CD8-positive, alpha-beta memory T cell (primary cell): ENCODE measurements around the gene FSD1L. TPM values are rescaled to one million over a fixed set of nuclear protein-coding genes. Genes with fewer than 3 reads are reported as not detected.

Experiments used
- CTCF ChIA-PET: fragments of 350-600 bp; sonication (Branson Sonifier 250); formaldehyde crosslinking; loops from one replicate; lab custom pipeline; 2021; ENCODE audit warnings: antibody characterized with exemption; lab: Charles Lee
- POLR2A ChIA-PET: fragments of 350-600 bp; sonication (Branson Sonifier 250); formaldehyde crosslinking; loops from one replicate; lab custom pipeline; 2021; ENCODE audit warnings: antibody characterized with exemption; lab: Charles Lee
- DNase-seq, 5 donors: peaks; one replicate each; pipeline versions ENCODE4 v3.0.0 to v3.0.0-alpha.2; 2020 to 2022; ENCODE audit warnings: mixed read lengths in 1 of 5
- H3K27ac ChIP-seq: one replicate; pipeline ENCODE4 v1.7.0; 2013; ENCODE audit warnings: low read depth, mild to moderate bottlenecking, low read length, moderate library complexity
- H3K27me3 ChIP-seq: 2 replicates; pipeline ENCODE4 v1.7.0; 2013; ENCODE audit warnings: low read length, mild to moderate bottlenecking; ENCODE audit not compliant: insufficient read depth, poor library complexity, severe bottlenecking
- H3K36me3 ChIP-seq: 2 replicates; pipeline ENCODE4 v1.7.0; 2013; ENCODE audit warnings: mild to moderate bottlenecking, low read length, moderate library complexity; ENCODE audit not compliant: insufficient read depth
- H3K4me1 ChIP-seq: 2 replicates; pipeline ENCODE4 v1.7.0; 2013; ENCODE audit warnings: mild to moderate bottlenecking, low read length, moderate library complexity; ENCODE audit not compliant: insufficient read depth
- H3K4me3 ChIP-seq: 2 replicates; pipeline ENCODE4 v1.7.0; 2013; ENCODE audit warnings: mild to moderate bottlenecking, low read length
- H3K9me3 ChIP-seq: 2 replicates; pipeline ENCODE4 v1.7.0; 2013; ENCODE audit warnings: mild to moderate bottlenecking, low read length
- H3K27ac Mint-ChIP-seq, 8 donors: one replicate each; pipeline ENCODE4 v1.8.0; 2020 to 2021; ENCODE audit warnings: mixed read lengths in 8 of 8, mild to moderate bottlenecking in 6 of 8, inconsistent platforms in 3 of 8, moderate library complexity in 3 of 8
- H3K27me3 Mint-ChIP-seq, 2 donors: one replicate each; pipeline ENCODE4 v1.8.0; 2020 to 2021; ENCODE audit warnings: mixed read lengths in 2 of 2, mild to moderate bottlenecking in 1 of 2, moderate library complexity in 1 of 2
- H3K36me3 Mint-ChIP-seq, 3 donors: one replicate each; pipeline ENCODE4 v1.8.0; 2020 to 2021; ENCODE audit warnings: mixed read lengths in 3 of 3, inconsistent platforms in 1 of 3, mild to moderate bottlenecking in 1 of 3
- H3K4me1 Mint-ChIP-seq, 3 donors: one replicate each; pipeline ENCODE4 v1.8.0; 2020 to 2021; ENCODE audit warnings: mixed read lengths in 3 of 3, inconsistent platforms in 1 of 3, mild to moderate bottlenecking in 1 of 3
- H3K4me3 Mint-ChIP-seq, 7 donors: one replicate each; pipeline ENCODE4 v1.8.0; 2020 to 2021; ENCODE audit warnings: mixed read lengths in 7 of 7, mild to moderate bottlenecking in 6 of 7, moderate library complexity in 4 of 7, inconsistent platforms in 2 of 7
- H3K9me3 Mint-ChIP-seq, 5 donors: one replicate each; pipeline ENCODE4 v1.8.0; 2020 to 2022; ENCODE audit warnings: mixed read lengths in 5 of 5, mild to moderate bottlenecking in 3 of 5, moderate library complexity in 2 of 5, inconsistent platforms in 1 of 5
- polyA plus RNA-seq: library from polyadenylated mRNA; unstranded; fragments of 300-500 nt; fragmentation: Illumina TruSeq; gene quantifications from one replicate; pipeline ENCODE4 v1.2.3, GENCODE V29; 2021
- total RNA-seq, 2 experiments: library from RNA; stranded (reverse); gene quantifications; one replicate each; pipeline ENCODE4 v1.2.3, GENCODE V29; 2021

The FSD1L gene
- total and polyA plus RNA-seq, 3 experiments from 2014 or later, result 0.53 to 4.3 (median 3.8) TPM

GRCh38 chr9:105473221-105473620, 25.4 kb downstream of the FSD1L start:
- CTCF ChIA-PET, result no interaction called here
- no peak overlapping the region for H3K27ac ChIP-seq
- Mint-ChIP-seq H3K36me3 (peaks cover 3 to 9% (median 4%) of the 10 kb centered on the region in 3 donors), H3K4me1 (no peaks in the 10 kb centered on the region), H3K4me3 (no peak overlapping the region), H3K9me3 (no peaks in the 10 kb centered on the region), H3K27me3 (no peaks in the 10 kb centered on the region), H3K27ac (no peak overlapping the region)
- POLR2A ChIA-PET, result no interaction called here
- no peaks in the 10 kb centered on the region for H3K27me3 ChIP-seq
- H3K4me1 ChIP-seq, result no peaks in the 10 kb centered on the region
- H3K36me3 ChIP-seq, result no peaks in the 10 kb centered on the region
- no peaks in the 10 kb centered on the region for H3K9me3 ChIP-seq
- H3K4me3 ChIP-seq, result no peak overlapping the region
- DNase-seq, result no peak

GRCh38 chr9:105475302-105475701, 27.5 kb downstream of the FSD1L start:
- H3K4me1 Mint-ChIP-seq, result no peaks in the 10 kb centered on the region
- no peaks in the 10 kb centered on the region for H3K27me3 Mint-ChIP-seq
- H3K27ac Mint-ChIP-seq, result no peak overlapping the region
- ChIA-PET CTCF (no interaction called here), POLR2A (no interaction called here)
- Histone ChIP-seq H3K27me3 (no peaks in the 10 kb centered on the region), H3K4me3 (no peak overlapping the region), H3K9me3 (no peaks in the 10 kb centered on the region), H3K4me1 (no peaks in the 10 kb centered on the region), H3K27ac (no peak overlapping the region), H3K36me3 (no peaks in the 10 kb centered on the region)
- peaks cover 0 to 5% (median 0%) of the 10 kb centered on the region in 3 donors for H3K36me3 Mint-ChIP-seq
- no peak overlapping the region for H3K4me3 Mint-ChIP-seq
- no peaks in the 10 kb centered on the region for H3K9me3 Mint-ChIP-seq
- no peak for DNase-seq

- Histone ChIP-seq H3K4me3 (no peak overlapping the region), H3K36me3 (no peaks in the 10 kb centered on the region), H3K27ac (no peak overlapping the region), H3K27me3 (no peaks in the 10 kb centered on the region), H3K4me1 (no peaks in the 10 kb centered on the region), H3K9me3 (no peaks in the 10 kb centered on the region)
- Mint-ChIP-seq H3K9me3 (no peaks in the 10 kb centered on the region), H3K27ac (no peak overlapping the region), H3K36me3 (no peaks in the 10 kb centered on the region), H3K4me1 (no peaks in the 10 kb centered on the region), H3K27me3 (no peaks in the 10 kb centered on the region), H3K4me3 (no peak overlapping the region)
- CTCF ChIA-PET, result interaction anchor here (0.7 kb wide), 1 partner anchor 263 kb away, joined by 3 read pairs; no protein-coding TSS in a partner anchor
- POLR2A ChIA-PET, result no interaction called here
- no peak for DNase-seq
Observed at GRCh38 chr9:105479846-105480245, 32.0 kb downstream of the FSD1L start.

GRCh38 chr9:105483618-105484017, 35.8 kb downstream of the FSD1L start:
- H3K4me3 Mint-ChIP-seq, result no peak overlapping the region
- H3K36me3 Mint-ChIP-seq, result peaks cover 0 to 4% (median 0%) of the 10 kb centered on the region in 3 donors
- CTCF ChIA-PET, result no interaction called here
- no peaks in the 10 kb centered on the region for H3K4me1 Mint-ChIP-seq
- H3K27me3 Mint-ChIP-seq, result no peaks in the 10 kb centered on the region
- DNase-seq, result no peak
- Histone ChIP-seq H3K9me3 (no peaks in the 10 kb centered on the region), H3K4me1 (no peaks in the 10 kb centered on the region), H3K27me3 (no peaks in the 10 kb centered on the region), H3K27ac (no peak overlapping the region), H3K4me3 (no peak overlapping the region), H3K36me3 (no peaks in the 10 kb centered on the region)
- POLR2A ChIA-PET, result no interaction called here
- H3K27ac Mint-ChIP-seq, result no peak overlapping the region
- H3K9me3 Mint-ChIP-seq, result no peaks in the 10 kb centered on the region

GRCh38 chr9:105484226-105484625, 36.4 kb downstream of the FSD1L start:
- DNase-seq, result no peak
- CTCF ChIA-PET, result no interaction called here
- Histone ChIP-seq H3K4me1 (no peaks in the 10 kb centered on the region), H3K9me3 (no peaks in the 10 kb centered on the region), H3K36me3 (no peaks in the 10 kb centered on the region), H3K4me3 (no peak overlapping the region), H3K27ac (no peak overlapping the region), H3K27me3 (no peaks in the 10 kb centered on the region)
- Mint-ChIP-seq H3K4me3 (no peak overlapping the region), H3K36me3 (peaks cover 0 to 4% (median 0%) of the 10 kb centered on the region in 3 donors), H3K4me1 (no peaks in the 10 kb centered on the region), H3K9me3 (no peaks in the 10 kb centered on the region), H3K27me3 (no peaks in the 10 kb centered on the region), H3K27ac (no peak overlapping the region)
- POLR2A ChIA-PET, result no interaction called here

- Histone ChIP-seq H3K36me3 (no peaks in the 10 kb centered on the region), H3K9me3 (no peaks in the 10 kb centered on the region), H3K4me1 (no peaks in the 10 kb centered on the region), H3K27me3 (no peaks in the 10 kb centered on the region), H3K4me3 (no peak overlapping the region), H3K27ac (no peak overlapping the region)
- H3K27me3 Mint-ChIP-seq, result no peaks in the 10 kb centered on the region
- H3K36me3 Mint-ChIP-seq, result peaks cover 0 to 4% (median 0%) of the 10 kb centered on the region in 3 donors
- H3K9me3 Mint-ChIP-seq, result no peaks in the 10 kb centered on the region
- CTCF ChIA-PET, result no interaction called here
- H3K4me3 Mint-ChIP-seq, result no peak overlapping the region
- H3K27ac Mint-ChIP-seq, result no peak overlapping the region
- no peak for DNase-seq
- no peaks in the 10 kb centered on the region for H3K4me1 Mint-ChIP-seq
- POLR2A ChIA-PET, result no interaction called here
Observed at GRCh38 chr9:105485131-105485530, 37.3 kb downstream of the FSD1L start.

GRCh38 chr9:105496826-105497225, 49.0 kb downstream of the FSD1L start:
- Mint-ChIP-seq H3K4me1 (no peaks in the 10 kb centered on the region), H3K9me3 (peaks cover 0 to 4% (median 0%) of the 10 kb centered on the region in 5 donors), H3K36me3 (peaks cover 0 to 18% (median 0%) of the 10 kb centered on the region in 3 donors), H3K27me3 (no peaks in the 10 kb centered on the region), H3K4me3 (no peak overlapping the region), H3K27ac (no peak overlapping the region)
- no peak for DNase-seq
- ChIA-PET CTCF (no interaction called here), POLR2A (no interaction called here)
- no peaks in the 10 kb centered on the region for H3K9me3 ChIP-seq
- H3K4me3 ChIP-seq, result no peak overlapping the region
- no peaks in the 10 kb centered on the region for H3K36me3 ChIP-seq
- H3K4me1 ChIP-seq, result no peaks in the 10 kb centered on the region
- H3K27ac ChIP-seq, result no peak overlapping the region
- no peaks in the 10 kb centered on the region for H3K27me3 ChIP-seq

GRCh38 chr9:105497704-105498103, 49.9 kb downstream of the FSD1L start:
- H3K9me3 ChIP-seq, result no peaks in the 10 kb centered on the region
- peaks cover 0 to 10% (median 0%) of the 10 kb centered on the region in 3 donors for H3K36me3 Mint-ChIP-seq
- no peak overlapping the region for H3K27ac ChIP-seq
- no peak overlapping the region for H3K4me3 Mint-ChIP-seq
- H3K4me1 ChIP-seq, result no peaks in the 10 kb centered on the region
- no peaks in the 10 kb centered on the region for H3K27me3 ChIP-seq
- H3K9me3 Mint-ChIP-seq, result peaks cover 0 to under 1% (median 0%) of the 10 kb centered on the region in 5 donors
- H3K4me1 Mint-ChIP-seq, result no peaks in the 10 kb centered on the region
- H3K27me3 Mint-ChIP-seq, result no peaks in the 10 kb centered on the region
- H3K36me3 ChIP-seq, result no peaks in the 10 kb centered on the region
- no peak for DNase-seq
- ChIA-PET CTCF (no interaction called here), POLR2A (no interaction called here)
- H3K27ac Mint-ChIP-seq, result no peak overlapping the region
- H3K4me3 ChIP-seq, result no peak overlapping the region
